HFFc6 (cell line): ENCODE results near the gene PTCH1. TPM values are rescaled to one million over a fixed set of nuclear protein-coding genes. Genes with fewer than 3 reads are reported as not detected.

Source experiments
- DNase-seq: peaks from one replicate; pipeline ENCODE4 v3.0.0-alpha.2; 2018
- H3K27ac Mint-ChIP-seq: 2 replicates; pipeline ENCODE4 v1.8.0; 2020; ENCODE audit warnings: mild to moderate bottlenecking, mixed read lengths
- H3K27me3 Mint-ChIP-seq: 2 replicates; pipeline ENCODE4 v1.8.0; 2021; ENCODE audit warnings: mild to moderate bottlenecking, moderate library complexity, mixed read lengths; ENCODE audit not compliant: insufficient read depth
- H3K36me3 Mint-ChIP-seq: 2 replicates; pipeline ENCODE4 v1.8.0; 2021; ENCODE audit warnings: low read depth, mixed read lengths
- H3K4me1 Mint-ChIP-seq: 2 replicates; pipeline ENCODE4 v1.8.0; 2020; ENCODE audit warnings: low read depth, mixed read lengths
- H3K4me3 Mint-ChIP-seq: 2 replicates; pipeline ENCODE4 v1.8.0; 2020; ENCODE audit warnings: mild to moderate bottlenecking, moderate library complexity, mixed read lengths
- H3K9me3 Mint-ChIP-seq: 2 replicates; pipeline ENCODE4 v1.8.0; 2020; ENCODE audit warnings: mild to moderate bottlenecking, mixed read lengths
- CTCF ChIP-seq: fragments of 200-600 bp; sonication (generic); IDR thresholded peaks from 2 replicates; pipeline ENCODE4 v1.5.0; 2021; ENCODE audit warnings: antibody characterized with exemption, mild to moderate bottlenecking
- total RNA-seq, 6 experiments: library from RNA; stranded (reverse); fragmentation: NEBNext Ultra II Directional; extraction: Animal tissue kit (Norgen Biotek cat#: 25700); gene quantifications; 2 replicates in 1 of 6; 3 replicates in 5 of 6; pipeline ENCODE4 v1.2.3, GENCODE V29; 2021

PTCH1 gene
- total RNA-seq, 6 experiments from 2014 or later: 6.6 to 9.3 (median 7.0) TPM

GRCh38 chr9:95511952-95512708, 4.6 kb downstream of the PTCH1 start:
- Mint-ChIP-seq H3K36me3 (no peaks in the 10 kb centered on the region), H3K4me3 (peak overlapping the region; percentile 90), H3K9me3 (no peaks in the 10 kb centered on the region), H3K27me3 (peaks cover 4% of the 10 kb centered on the region), H3K4me1 (peaks cover 25% of the 10 kb centered on the region), H3K27ac (peak overlapping the region; percentile 90)
- peak; percentile 30 for DNase-seq
- TF ChIP-seq CTCF: no peak

- Mint-ChIP-seq H3K36me3 (no peaks in the 10 kb centered on the region), H3K4me1 (peaks cover 23% of the 10 kb centered on the region), H3K27ac (peak overlapping the region; percentile 90), H3K27me3 (peaks cover 2% of the 10 kb centered on the region), H3K4me3 (peak overlapping the region; percentile 90), H3K9me3 (no peaks in the 10 kb centered on the region)
- no peak for DNase-seq
- no peak for TF ChIP-seq CTCF
Measured at GRCh38 chr9:95511616-95511931, 5.2 kb downstream of the PTCH1 start.

- Mint-ChIP-seq H3K4me1 (peaks cover 19% of the 10 kb centered on the region), H3K4me3 (peak overlapping the region; percentile 94), H3K27me3 (peaks cover 2% of the 10 kb centered on the region), H3K27ac (peak overlapping the region; percentile 95), H3K36me3 (no peaks in the 10 kb centered on the region), H3K9me3 (no peaks in the 10 kb centered on the region)
- DNase-seq: peak; percentile 93
- TF ChIP-seq CTCF: no peak
Measured at GRCh38 chr9:95510709-95511615, 5.8 kb downstream of the PTCH1 start.

GRCh38 chr9:95509851-95510708, 6.7 kb downstream of the PTCH1 start:
- peaks cover 2% of the 10 kb centered on the region for H3K27me3 Mint-ChIP-seq
- H3K36me3 Mint-ChIP-seq: no peaks in the 10 kb centered on the region
- H3K27ac Mint-ChIP-seq: peak overlapping the region; percentile 95
- H3K4me3 Mint-ChIP-seq: peak overlapping the region; percentile 94
- H3K4me1 Mint-ChIP-seq: peaks cover 26% of the 10 kb centered on the region
- no peaks in the 10 kb centered on the region for H3K9me3 Mint-ChIP-seq
- no peak for TF ChIP-seq CTCF
- peak; percentile 43 for DNase-seq
